Panc1 (cell line): ENCODE results near the gene TEX54. TPM values are rescaled to one million over a fixed set of nuclear protein-coding genes. Genes with fewer than 3 reads are reported as not detected.

ENCODE experiments used
- ATAC-seq: fragments of 200-7000 bp; cut with Tn5 transposase; 2 replicates; pipeline ENCODE4 v1.9.1; 2020; ENCODE audit warnings: mild to moderate bottlenecking, moderate library complexity
- BruUV-seq: library from RNA; stranded (reverse); fragments of 400-500 nt; replicated peaks from 2 replicates; lab custom pipeline; 2021; lab: Mats Ljungman, UMichigan
- CTCF ChIA-PET: fragments of 300-600 bp; sonication (Branson Sonifier 250); formaldehyde crosslinking; loops from one replicate; lab custom pipeline; 2022; ENCODE audit warnings: antibody characterized with exemption; lab: Charles Lee
- POLR2A ChIA-PET: fragments of 300-600 bp; sonication (Branson Sonifier 250); formaldehyde crosslinking; loops from one replicate; lab custom pipeline; 2022; ENCODE audit warnings: antibody characterized with exemption; lab: Charles Lee
- DNase-seq: peaks from one replicate; pipeline ENCODE4 v3.0.0-alpha.2; 2010; ENCODE audit warnings: low read depth, low spot score
- H3K27ac ChIP-seq: 2 replicates; pipeline ENCODE4 v1.5.1; 2011; ENCODE audit warnings: mild to moderate bottlenecking, low read length, inconsistent platforms
- H3K27me3 ChIP-seq: fragments of 200-500 bp; sonication (Bioruptor generic); 2 replicates; pipeline ENCODE4 v1.6.0; 2014; ENCODE audit warnings: low read length, inconsistent platforms; ENCODE audit not compliant: control insufficient read depth, insufficient read depth
- H3K36me3 ChIP-seq: fragments of 200-500 bp; sonication (Bioruptor generic); 2 replicates; pipeline ENCODE4 v1.5.1; 2014; ENCODE audit warnings: inconsistent platforms, mild to moderate bottlenecking, low read length, moderate library complexity; ENCODE audit not compliant: control insufficient read depth, insufficient read depth
- H3K4me1 ChIP-seq: 2 replicates; pipeline ENCODE4 v1.5.1; 2011; ENCODE audit warnings: inconsistent platforms, mild to moderate bottlenecking, low read length, moderate library complexity; ENCODE audit not compliant: control insufficient read depth, insufficient read depth
- H3K4me3 ChIP-seq, 2 experiments: 2 replicates each; pipeline ENCODE4 v1.5.1; 2011 to 2012; ENCODE audit warnings: low read depth in 2 of 2, low read length in 2 of 2, mild to moderate bottlenecking in 2 of 2, inconsistent platforms in 1 of 2, moderate library complexity in 1 of 2
- H3K9me3 ChIP-seq: fragments of 200-500 bp; sonication (Bioruptor generic); 2 replicates; pipeline ENCODE4 v1.5.1; 2014; ENCODE audit warnings: low read depth, mild to moderate bottlenecking, inconsistent platforms, low read length, moderate library complexity; ENCODE audit not compliant: control insufficient read depth, insufficient read depth
- CTCF ChIP-seq: fragments of 450-650 bp; IDR thresholded peaks from 2 replicates; pipeline ENCODE4 v1.5.1; 2017; ENCODE audit warnings: mild to moderate bottlenecking
- POLR2AphosphoS5 ChIP-seq: IDR thresholded peaks from 2 replicates; pipeline ENCODE4 v1.6.1; 2012; ENCODE audit warnings: mild to moderate bottlenecking, low read depth, low read length, moderate library complexity
- REST ChIP-seq, 2 experiments: IDR thresholded peaks; 2 replicates each; pipeline ENCODE4 v1.6.1; 2011 to 2012; ENCODE audit warnings: low read depth in 2 of 2, control low read depth in 1 of 2, low read length in 1 of 2, mild to moderate bottlenecking in 1 of 2, moderate library complexity in 1 of 2; ENCODE audit not compliant: insufficient read depth in 1 of 2
- SIN3A ChIP-seq: IDR thresholded peaks from 2 replicates; pipeline ENCODE4 v1.6.1; 2012; ENCODE audit warnings: low read depth, mild to moderate bottlenecking, low read length, moderate library complexity, borderline replicate concordance; ENCODE audit not compliant: insufficient read depth
- TCF7L2 ChIP-seq: IDR thresholded peaks from 2 replicates; pipeline ENCODE4 v1.6.1; 2011; ENCODE audit warnings: mild to moderate bottlenecking, low read depth, low read length, inconsistent platforms
- in situ Hi-C: cut with HindIII; loops from 2 replicates; pipeline ENCODE4 v1.10.0; 2016; ENCODE audit warnings: low sequenced_read_pairs, low pct_unique_long_range_greater_than_20kb
- intact Hi-C: fragments of 100-400 bp; cut with micrococcal nuclease; formaldehyde crosslinking; loops from one replicate; pipeline ENCODE4 v1.10.0; 2022; ENCODE audit not compliant: unreplicated experiment
- total RNA-seq: library from RNA; stranded (reverse); gene quantifications from one replicate; pipeline ENCODE4 v1.2.1, GENCODE V29; 2021; ENCODE audit not compliant: unreplicated experiment

The TEX54 gene
- total RNA-seq, 1 experiment from 2014 or later = not detected

- in situ Hi-C loops (no loop called here), intact Hi-C loops (no loop called here)
- ChIA-PET POLR2A (no interaction called here), CTCF (no interaction called here)
- Histone ChIP-seq H3K27ac (no peak overlapping the region), H3K4me1 (peaks cover 13% of the 10 kb centered on the region), H3K9me3 (no peaks in the 10 kb centered on the region), H3K36me3 (peaks cover 2% of the 10 kb centered on the region), H3K27me3 (no peaks in the 10 kb centered on the region), H3K4me3 (no peak overlapping the region)
- ATAC-seq = no peak
- TF ChIP-seq TCF7L2 (no peak), CTCF (no peak), POLR2AphosphoS5 (no peak), REST (IDR thresholded peaks at IDR 0.05; ENCODE audit: insufficient read depth in 1 of 2, low read depth in 2 of 2, low read length in 1 of 2) (no peak), SIN3A (no peak)
- BruUV-seq = no TSS peak
- no peak for DNase-seq
Observed at GRCh38 chr11:62876712-62877111, 44.1 kb upstream of the TEX54 start.

GRCh38 chr11:62875698-62876478, 43.2 kb upstream of the TEX54 start:
- in situ Hi-C loops = no loop called here
- Histone ChIP-seq H3K27me3 (no peaks in the 10 kb centered on the region), H3K27ac (no peak overlapping the region), H3K4me3 (no peak overlapping the region), H3K4me1 (peaks cover 13% of the 10 kb centered on the region), H3K9me3 (no peaks in the 10 kb centered on the region), H3K36me3 (peaks cover 2% of the 10 kb centered on the region; the same call in 1 of the 2 replicates)
- ChIA-PET CTCF (interaction anchor here (0.5 kb wide), 1 partner anchor 10 kb away, joined by 4 read pairs; no protein-coding TSS in a partner anchor), POLR2A (interaction anchor here (0.7 kb wide), 1 partner anchor 13 kb away, joined by 5 read pairs; no protein-coding TSS in a partner anchor)
- BruUV-seq = no TSS peak
- intact Hi-C loops = no loop called here
- DNase-seq = no peak
- no peak for ATAC-seq
- TF ChIP-seq TCF7L2 (no peak), SIN3A (no peak), REST (IDR thresholded peaks at IDR 0.05; ENCODE audit: insufficient read depth in 1 of 2, low read depth in 2 of 2, low read length in 1 of 2) (no peak), POLR2AphosphoS5 (no peak), CTCF (no peak)
